Activated T-cell treated with anti-CD3 and anti-CD28 coated beads, Interleukin-2, amount 50 U/mL, for 1 hour (primary cell): ENCODE results near the gene SIK3.
"Not testable (repeated sequence)": the region's sequence is repeated elsewhere in the genome, so short reads cannot be mapped to it uniquely, and the experiment has no call there.

Experiments used
- DNase-seq: peaks from one replicate; pipeline ENCODE4 v3.0.0-alpha.2; 2020

The SIK3 gene

DNA sequence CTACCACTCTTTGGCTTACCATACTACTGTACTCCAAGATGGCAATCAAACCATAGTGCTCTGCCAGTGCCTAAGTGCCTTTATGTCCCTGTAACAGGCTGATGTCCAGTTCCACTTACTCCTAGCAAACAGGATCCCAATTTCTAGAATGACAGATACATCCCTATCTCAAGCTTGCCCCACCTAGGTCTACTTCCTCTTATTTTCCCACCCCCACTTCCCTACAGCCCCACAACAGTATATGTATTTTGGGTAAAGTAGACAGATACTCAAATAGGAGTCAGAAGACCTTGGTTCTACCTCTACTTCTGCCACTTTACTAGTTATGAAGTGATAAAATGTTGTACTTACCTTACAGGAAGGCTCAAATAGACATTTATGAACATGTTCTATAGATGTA, 24.1 kb downstream of the SIK3 start:
- DNase-seq: no peak

DNA sequence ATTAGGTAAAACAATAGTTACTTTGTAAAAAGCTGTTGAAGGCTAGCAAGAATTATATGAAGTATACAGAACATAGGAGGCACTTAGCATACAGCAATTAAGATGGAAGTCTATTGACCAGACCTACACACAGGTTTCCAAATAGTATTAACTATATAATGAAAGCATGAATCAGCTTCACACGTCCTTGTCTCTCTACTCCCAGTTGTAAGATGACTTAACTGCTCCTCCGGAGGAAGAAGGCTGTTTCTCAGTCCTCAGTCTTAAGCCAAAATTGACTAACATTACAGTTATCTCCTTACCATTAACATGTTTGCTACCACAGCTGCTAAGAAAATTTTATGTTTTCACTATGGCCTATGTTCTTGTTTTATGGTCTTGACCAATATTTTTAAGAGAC, 24.7 kb downstream of the SIK3 start:
- no peak for DNase-seq

DNA sequence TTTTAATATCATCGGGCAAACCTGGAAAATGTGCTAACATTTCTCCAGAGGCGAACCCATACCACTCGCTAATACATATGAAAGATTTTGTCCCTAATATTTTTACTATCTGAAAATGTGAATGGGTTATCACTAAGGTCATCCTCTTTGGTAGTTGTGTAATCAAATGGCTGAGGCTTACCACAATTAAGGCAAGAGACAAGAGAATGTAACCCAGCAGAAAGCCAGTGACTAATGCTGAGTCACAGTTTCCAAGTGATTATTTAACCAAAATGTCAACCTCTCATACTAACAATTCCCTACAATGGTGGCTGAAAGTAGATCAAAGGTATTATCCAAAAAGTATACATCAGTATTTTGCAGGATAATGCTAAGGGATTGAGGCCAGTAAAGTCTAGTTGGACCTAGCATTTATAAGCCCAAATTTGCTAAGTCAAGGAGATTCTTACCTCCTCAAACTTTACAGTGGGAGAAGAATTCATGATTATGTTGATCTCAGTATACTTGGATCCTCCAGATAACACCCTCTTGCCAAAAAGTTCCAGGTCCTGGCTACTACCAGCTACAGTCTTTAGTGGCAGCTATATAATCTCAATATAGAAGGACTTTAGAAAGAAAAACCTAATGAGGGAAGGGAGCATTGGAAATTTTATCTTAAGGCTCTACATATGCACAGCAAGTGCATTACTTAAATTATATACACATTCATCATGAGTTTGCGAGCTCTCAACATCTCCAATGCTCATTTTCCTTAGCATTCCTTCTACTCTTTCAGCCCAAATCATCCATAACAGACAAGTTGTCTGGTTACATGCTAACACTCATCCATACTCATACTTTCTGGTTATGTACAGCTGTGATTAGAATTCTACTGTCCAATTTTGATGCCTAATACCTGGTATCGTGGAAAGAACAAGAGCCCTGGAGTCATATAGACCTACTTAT, 25.4 kb downstream of the SIK3 start:
- DNase-seq: no peak

DNA sequence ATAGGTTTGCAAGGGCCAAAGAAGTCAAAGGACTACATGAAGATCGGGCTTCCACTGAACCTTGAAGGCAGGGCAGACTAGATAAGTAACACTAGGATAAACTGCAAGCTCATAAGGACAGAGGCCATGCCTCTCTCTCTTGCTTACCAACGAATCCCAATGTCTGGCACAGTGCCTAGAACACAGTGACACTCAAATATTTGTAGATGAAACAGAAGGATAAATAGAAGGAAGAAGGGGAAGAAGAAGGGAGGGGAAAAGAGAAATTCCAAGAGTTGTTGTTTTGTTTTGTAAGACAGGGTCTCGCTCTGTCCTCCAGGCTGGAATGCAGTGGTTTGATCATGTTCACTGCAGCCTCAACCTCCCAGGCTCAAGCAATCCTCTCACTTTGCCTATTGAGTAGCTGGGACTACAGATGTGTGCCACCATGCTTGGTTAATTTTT, 26.9 kb downstream of the SIK3 start:
- DNase-seq: no peak

DNA sequence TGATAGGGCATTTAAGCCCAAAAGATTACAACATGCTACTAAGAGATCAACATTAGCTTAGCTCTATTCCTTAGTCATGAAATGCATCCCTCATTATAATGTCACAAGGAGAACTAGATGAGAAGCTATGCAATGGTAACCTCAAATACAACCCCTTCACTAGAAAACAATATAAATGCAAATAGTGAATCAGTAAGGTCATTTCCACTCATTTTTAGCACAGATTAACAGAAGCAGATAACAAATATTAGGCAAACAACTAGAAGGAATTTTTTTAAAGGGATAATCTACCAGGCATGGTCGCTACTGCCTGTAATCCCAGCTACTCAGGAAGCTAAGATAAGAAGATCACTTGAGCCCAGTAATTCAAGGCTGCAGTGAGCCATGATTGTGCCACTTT, 28.2 kb downstream of the SIK3 start:
- no peak for DNase-seq

DNA sequence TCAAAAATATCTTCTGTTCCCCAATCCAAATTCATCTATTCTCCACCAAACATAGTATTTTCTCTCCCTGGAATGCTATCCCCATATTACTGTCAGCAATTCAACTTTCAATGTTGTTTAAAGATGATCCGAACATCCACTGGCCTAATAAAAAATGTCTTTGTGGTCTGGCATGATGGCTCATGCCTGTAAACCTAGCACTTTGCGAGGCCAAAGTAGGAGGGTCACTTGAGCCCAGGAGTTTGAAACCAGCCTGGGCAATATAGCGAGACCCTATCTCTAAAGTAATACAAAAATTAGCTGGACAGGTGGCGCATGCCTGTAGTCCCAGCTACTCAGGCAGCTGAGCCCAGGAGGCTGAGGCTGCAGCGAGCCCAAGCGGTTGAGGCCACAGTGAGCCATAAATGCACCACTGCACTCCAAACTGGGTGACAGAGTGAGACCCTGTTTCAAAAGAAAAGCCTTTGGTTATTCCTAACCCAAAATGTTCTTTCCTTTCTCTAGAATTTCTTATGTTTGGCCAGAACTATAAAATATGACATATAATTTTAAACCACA, 29.8 kb downstream of the SIK3 start:
- no peak for DNase-seq

DNA sequence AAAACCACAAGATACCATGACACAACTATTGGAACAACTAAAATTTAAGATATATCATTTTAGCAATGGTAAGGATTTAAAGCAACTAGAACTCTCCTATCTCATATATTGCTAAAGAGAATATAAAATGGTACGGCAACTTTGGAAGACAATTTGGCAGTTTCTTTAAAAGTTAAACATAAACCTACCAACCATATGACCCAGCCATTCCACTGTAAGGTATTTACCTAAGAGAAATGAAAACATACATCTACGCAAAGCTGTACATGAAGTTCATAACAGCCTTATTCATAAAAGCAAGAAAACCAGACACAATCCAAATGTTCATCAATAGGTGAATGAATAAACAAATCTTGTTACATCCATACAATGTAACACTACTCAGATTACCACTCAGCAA, 31.3 kb downstream of the SIK3 start:
- no peak for DNase-seq

DNA sequence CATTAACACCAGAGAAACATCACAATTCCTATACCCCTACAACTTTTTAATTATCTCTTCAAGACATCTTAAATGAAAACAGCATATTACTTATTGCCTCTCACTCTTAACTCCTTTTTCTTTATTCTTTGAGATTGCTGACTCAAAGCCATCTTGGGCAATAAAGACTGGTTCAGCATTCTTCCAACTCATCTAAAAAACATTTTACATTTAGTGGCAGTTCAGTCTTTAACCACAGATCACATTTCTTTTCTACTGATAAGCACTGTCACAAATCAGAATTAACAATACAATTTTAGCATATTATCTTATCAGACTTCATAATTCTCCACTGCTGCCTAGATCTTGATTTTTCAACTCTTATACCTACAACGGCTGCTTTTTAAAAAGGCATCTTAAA, 34.0 kb downstream of the SIK3 start:
- DNase-seq: no peak

DNA sequence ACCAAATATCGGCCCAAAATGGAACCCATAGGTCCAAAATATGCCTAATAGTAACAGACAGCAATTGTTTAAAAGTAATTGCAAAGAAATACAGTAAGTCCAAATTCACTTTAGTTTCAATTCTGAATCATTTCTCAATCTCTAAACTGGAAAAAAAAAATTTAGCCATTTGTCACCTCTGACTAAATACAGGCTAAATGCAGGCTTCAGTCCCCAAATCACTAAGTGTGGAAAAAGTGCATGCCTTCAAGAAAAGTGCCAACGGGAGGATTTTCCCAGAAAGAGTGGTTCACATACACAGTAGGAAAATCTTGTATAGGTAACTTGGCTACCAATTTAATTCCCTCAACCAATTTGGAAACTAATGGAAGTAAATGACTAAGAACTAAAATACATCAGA, 35.7 kb downstream of the SIK3 start:
- DNase-seq: no peak

DNA sequence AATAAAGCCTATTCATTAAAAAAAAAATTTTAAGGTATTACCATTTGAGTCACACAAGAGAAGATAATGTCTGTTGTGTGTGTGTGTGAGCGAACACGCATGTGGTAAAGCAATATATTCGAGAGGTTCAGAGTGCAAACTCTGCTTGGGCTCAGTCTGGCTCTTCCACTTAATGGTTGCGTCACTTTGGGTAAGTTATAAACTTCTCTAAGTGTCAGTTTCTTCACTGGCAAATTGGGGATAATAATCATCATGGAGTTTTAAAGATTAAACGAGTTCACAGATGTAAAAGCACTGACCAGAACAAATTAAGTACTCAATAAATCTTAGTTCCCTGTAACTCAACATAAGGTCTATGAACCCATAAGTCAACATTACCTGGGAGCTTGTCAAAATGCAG, 37.0 kb downstream of the SIK3 start:
- DNase-seq: no peak

DNA sequence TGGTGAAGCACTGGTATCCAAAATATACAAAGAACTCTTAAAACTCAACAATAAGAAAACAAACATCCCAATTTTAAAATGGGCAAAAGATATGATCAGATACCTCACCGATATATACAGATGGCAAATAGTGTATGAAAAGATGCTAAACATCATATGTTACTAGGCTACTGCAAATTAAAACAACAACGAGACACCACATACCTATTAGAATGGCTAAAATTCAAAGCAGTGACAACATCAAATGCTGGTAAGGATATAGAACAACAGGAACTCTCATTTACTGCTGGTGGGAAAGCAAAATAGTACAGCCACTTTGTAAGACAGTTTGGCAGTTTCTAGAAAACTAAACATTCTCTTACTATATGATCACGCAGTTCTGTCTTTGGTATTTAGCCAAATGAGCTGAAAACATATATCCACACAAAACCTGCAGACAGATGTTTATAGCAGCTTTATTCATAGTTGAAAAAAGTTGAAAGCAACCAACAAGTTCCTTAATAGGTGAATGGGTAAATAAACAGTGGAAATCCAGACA, 38.5 kb downstream of the SIK3 start:
- no peak for DNase-seq

DNA sequence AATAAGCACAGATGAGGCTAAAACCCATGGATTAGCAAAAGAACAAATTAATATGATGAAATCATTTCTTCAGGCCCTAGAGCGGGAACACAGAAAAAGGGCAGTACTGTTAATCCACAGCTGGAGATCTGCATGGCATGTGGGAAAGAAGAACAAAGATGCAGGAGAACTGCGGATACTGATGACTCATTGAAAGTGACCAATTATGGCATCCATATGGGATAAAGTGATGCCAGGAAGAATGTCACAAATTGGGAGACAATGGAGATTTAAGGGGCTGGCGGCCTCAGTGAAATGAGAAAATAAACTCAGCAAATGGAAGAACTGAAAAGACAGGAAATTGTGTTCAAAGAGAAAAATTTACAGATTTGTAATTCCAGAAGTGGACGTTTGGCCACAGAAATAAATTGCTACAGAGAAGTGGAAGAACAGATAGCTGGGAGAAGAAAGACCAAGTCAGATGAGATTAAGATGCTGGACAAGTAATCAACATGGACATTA, 39.4 kb downstream of the SIK3 start:
- DNase-seq: no peak

DNA sequence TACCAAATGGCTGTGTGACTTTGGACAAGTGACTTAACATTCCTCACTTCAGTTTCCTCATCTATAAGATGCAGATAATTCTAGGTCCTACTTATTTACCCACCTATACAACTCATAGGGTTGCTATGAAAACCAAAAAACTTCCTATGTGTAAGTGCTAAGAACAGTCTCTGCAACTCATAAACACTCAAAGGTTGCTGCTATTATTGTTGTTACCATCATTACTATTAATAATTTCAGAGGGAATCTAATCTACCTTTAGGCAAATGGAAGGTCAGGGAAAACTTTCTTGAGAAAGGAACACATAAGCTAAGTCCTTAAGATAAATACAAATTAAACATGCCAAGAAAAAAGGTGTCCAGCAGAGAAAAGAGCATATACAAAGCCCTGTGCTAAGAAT, 40.5 kb downstream of the SIK3 start:
- no peak for DNase-seq

DNA sequence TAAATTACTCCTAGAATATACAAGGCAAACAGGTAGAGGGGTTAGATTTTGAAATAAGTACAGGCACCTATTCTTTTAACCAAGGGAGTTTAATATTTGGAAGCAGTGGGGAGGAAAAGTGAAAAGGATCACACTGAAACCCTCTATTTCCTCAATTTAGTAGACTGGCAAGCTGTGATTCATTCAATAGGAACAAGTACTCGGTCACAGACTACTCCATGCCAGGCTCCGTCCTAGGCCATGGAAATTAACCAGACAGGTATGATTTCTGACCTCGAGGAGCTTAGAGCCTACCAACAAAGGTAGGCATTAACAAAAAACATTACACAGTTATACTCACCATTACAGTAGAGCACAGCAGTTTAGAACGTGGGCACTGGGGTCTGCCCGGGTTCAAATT, 40.9 kb downstream of the SIK3 start:
- no peak for DNase-seq

DNA sequence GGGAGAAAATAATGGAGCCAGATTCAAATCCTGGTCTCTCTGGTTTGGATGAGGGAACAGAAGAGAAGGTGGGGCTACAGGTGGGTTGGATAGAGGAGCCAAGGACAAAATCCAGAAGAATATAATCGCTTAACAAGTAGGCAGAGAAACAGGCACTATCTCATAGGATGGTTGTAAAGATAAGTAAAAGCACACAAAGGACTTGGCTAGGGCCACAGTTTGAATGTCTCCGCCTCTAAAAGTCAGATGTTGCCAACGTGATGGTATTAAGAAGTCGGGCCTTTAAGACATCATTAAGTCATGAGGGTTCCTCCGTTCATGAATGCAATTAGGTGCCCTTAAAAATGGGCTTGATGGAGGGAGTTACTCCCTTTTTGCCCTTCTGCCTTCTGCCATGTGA, 42.8 kb downstream of the SIK3 start:
- DNase-seq: no peak

DNA sequence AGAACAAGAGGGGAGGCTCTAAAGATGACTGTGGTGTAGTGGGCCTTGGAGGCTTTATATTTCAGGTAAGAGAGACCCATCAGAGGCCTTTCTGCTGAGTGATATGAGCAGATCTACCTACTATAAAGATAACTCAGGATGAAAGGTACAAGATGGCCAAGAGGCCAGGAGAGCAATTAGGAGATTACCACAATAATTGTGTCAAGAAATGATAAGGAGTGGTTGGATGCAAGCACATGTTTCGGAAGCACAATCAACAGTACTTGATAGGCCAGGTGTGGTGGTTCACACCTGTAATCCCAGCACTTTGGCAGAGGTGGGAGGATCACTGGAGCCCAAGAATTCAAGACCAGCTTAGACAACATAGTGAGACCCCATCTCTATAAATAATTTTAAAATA, 43.8 kb downstream of the SIK3 start:
- DNase-seq: no peak

DNA sequence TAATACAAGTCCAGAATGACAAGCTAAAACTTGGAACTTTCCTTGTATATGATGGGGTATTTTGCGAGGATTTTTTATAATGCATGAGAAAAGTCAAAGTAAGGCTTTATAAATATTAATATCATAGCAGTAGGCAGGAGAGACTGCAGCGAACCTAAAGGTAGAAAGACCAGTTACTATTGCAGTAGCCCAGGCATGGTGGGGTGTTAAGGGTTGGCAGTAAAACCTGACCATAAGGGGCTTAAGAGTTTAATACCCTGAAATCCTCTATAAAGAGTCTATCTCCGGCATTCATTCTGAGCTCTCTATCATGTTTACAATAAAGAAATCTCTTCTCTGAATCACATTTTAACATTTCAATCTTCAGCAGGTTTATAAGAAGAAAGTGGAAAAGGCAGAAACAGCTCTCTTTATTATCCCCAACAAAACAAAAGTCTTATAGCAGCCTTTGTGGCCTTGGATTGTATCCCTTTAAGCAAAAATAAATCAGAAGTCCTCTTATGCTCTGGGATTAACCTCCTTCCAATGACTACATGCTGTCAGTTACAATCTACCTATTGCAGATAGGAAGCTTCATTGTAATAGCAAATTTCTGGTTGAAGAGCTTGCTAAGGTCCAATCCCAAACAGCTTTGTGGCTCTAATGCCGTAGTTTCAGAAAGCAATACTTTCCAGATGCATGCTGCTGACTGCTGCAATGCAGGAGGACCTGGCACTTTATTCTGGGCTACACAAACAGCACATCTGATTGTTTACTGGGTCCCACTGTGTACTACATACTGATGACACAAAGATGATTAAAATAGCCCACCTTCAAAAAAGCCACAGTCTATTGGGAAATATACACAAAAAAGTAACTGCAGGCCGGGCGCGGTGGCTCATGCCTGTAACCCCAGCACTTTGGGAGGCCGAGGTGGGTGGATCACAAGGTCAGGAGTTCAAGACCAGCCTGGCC, 45.8 kb downstream of the SIK3 start:
- DNase-seq: no peak

DNA sequence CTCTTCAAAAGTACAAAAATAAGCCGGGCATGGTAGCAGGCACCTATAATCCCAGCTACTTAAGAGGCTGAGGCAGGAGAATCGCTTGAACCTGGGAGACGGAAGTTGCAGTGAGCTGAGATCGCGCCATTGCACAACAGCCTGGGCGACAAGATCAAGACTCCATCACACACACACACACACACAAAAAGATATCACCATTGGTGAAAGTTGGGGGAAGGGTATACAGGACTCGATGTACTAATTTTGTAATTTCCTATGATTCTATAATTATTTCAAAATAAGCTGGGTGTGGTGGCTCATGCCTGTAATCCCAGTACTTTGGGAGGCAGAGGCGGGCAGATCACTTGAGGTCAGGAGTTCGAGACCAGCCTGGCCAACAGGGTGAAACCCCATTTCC, 48.1 kb downstream of the SIK3 start:
- DNase-seq: not testable (repeated sequence)

DNA sequence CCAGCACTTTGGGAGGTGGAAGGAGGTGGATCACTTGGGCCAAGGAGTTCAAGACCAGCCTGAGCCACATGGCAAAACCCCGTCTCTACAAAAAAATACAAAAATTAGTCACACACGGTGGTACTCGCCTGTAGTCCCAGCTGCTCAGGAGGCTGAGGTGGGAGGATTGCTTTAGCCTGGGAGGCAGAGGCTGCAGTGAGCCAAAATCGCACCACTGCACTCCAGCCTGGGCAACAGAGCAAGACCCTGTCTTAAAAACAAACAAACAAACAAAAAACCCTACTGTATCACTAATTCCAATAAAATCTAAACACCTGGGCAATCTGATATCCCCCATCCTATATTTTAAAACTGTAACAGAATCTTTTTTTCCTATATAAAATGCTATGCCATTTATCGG, 51.6 kb downstream of the SIK3 start:
- not testable (repeated sequence) for DNase-seq

DNA sequence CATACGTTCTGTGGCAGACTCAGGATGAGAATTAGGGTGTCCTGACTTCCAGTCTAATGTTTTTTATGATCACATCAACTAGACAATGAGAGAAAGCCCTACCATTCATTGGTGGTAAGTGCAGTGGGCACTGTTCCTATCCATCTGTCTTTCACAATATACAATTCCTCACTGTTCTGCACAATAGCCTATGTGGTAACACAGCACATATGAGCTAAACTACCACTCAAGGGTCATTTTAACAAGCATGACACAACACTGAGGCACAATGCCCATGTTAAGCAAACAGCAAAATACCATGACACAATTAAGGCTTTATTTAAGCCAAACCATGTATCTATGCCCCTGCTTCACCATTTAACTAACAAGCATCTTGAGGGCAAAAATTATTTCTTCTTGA, 52.3 kb downstream of the SIK3 start:
- DNase-seq: no peak

DNA sequence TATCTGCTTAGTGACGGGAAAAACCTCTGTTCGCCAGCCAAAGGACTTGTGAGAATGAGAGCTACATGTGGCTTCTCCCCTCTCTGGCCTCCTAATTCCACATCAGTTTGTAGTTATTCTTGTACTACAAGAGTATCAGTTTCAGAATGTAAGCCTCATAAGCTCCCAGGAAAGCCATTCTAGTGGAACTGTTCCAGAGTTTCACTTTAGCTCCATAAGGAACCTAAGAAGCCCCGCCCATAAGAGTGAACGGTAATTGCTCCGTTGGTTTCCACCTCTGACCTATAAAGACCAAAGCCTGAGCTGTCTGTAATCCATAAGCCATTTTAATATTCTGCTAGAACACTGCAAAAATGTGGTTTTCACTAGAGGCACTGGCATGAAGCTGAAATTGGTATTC, 53.0 kb downstream of the SIK3 start:
- no peak for DNase-seq

DNA sequence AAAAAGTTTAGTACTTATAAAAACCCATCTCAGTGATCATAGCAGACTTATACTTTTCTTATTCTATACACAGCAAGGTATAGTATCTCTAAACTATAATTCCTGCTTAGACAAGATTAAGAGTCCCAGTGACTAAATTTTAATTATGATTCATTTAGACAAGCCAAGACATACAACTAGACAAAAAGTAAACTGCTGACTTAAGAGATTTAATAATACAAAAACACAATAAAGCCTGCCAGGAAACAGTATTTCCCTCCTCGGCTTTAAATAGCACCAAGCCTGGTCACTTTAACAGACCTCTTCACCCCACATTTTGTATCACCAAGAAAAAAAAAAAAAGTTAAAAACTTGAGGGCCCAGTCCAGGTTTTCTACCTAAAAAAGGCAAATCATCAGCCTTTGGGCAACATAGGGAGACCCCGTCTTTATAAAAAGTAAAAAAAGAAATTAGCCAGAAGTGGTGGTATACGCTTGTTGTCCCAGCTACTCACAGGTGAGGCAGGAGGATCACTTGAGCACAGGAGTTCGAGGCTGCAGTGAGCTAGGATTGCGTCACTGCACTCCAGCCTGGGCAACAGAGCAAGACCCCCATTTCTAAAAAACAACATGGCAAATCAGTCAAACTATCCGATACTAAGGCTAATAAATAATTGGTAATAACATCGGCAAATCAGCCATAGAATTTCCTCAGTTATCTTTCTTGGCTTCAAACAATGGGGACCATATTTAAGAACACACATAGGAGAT, 53.8 kb downstream of the SIK3 start:
- DNase-seq: no peak
